GM12878 (cell line): ENCODE data around the gene TRANK1. TPM values are rescaled to one million over a fixed set of nuclear protein-coding genes. Genes with fewer than 3 reads are reported as not detected.

Source experiments
- ATAC-seq: fragments of 200-7000 bp; cut with Tn5 transposase; 3 replicates; pipeline ENCODE4 v1.9.1; 2020; ENCODE audit warnings: mild to moderate bottlenecking, moderate library complexity
- BruUV-seq: library from RNA; stranded (reverse); fragments of 400-500 nt; replicated peaks from 2 replicates; lab custom pipeline; 2021; lab: Mats Ljungman, UMichigan
- CTCF ChIA-PET: fragments of 300-600 bp; sonication (Branson Sonifier 250); formaldehyde crosslinking; extraction: SDS; loops from one replicate; lab custom pipeline; 2021; ENCODE audit warnings: inconsistent platforms; lab: Yijun Ruan, JAX
- POLR2A ChIA-PET: fragments of 350-600 bp; formaldehyde crosslinking; extraction: SDS; loops from one replicate; lab custom pipeline; 2021; ENCODE audit warnings: inconsistent platforms; lab: Charles Lee
- RAD21 ChIA-PET: fragments of 300-600 bp; sonication (Branson Sonifier 250); formaldehyde crosslinking; loops from one replicate; lab custom pipeline; 2023; ENCODE audit warnings: antibody characterized with exemption; ENCODE audit not compliant: unreplicated experiment; lab: Charles Lee
- SMC1A ChIA-PET: fragments of 300-600 bp; sonication (Branson Sonifier 250); formaldehyde crosslinking; loops from one replicate; lab custom pipeline; 2023; ENCODE audit not compliant: unreplicated experiment, uncharacterized antibody; lab: Charles Lee
- DNase-seq: peaks from one replicate; pipeline ENCODE4 v3.0.0-alpha.2; 2011; ENCODE audit warnings: low read depth, low spot score
- FAIRE-seq: peaks from 3 replicates; lab custom pipeline; 2011; peaks lifted over from hg19 to GRCh38; lab: Jason Lieb, UNC
- H2AFZ ChIP-seq: 2 replicates; pipeline ENCODE4 v1.6.0; 2011; ENCODE audit warnings: low read depth, low read length, control low read depth; ENCODE audit not compliant: control insufficient read depth
- H3K27ac ChIP-seq: 2 replicates; pipeline ENCODE4 v1.5.1; 2011; ENCODE audit warnings: control low read depth; ENCODE audit not compliant: control insufficient read depth, insufficient read depth
- H3K27me3 ChIP-seq, 2 experiments: replicated peaks in 1 of 2; 2 replicates each; pipeline versions ENCODE4 v1.6.0 to v1.6.1; 2011; ENCODE audit warnings: low read length in 1 of 2; ENCODE audit not compliant: control insufficient read depth in 2 of 2, insufficient read depth in 2 of 2
- H3K36me3 ChIP-seq, 2 experiments: 2 replicates each; pipeline ENCODE4 v1.5.1; 2011; ENCODE audit warnings: low read length in 1 of 2; ENCODE audit not compliant: control insufficient read depth in 2 of 2, insufficient read depth in 2 of 2
- H3K4me1 ChIP-seq: 2 replicates; pipeline ENCODE4 v1.6.1; 2011; ENCODE audit warnings: mild to moderate bottlenecking, low read length, moderate library complexity, mixed read lengths; ENCODE audit not compliant: control insufficient read depth, insufficient read depth
- H3K4me2 ChIP-seq: 2 replicates; pipeline ENCODE4 v1.6.0; 2011; ENCODE audit warnings: control low read depth; ENCODE audit not compliant: control insufficient read depth, insufficient read depth
- H3K4me3 ChIP-seq: fragments of 200-600 bp; sonication (generic); 2 replicates; pipeline ENCODE4 v1.5.1; 2016
- H3K79me2 ChIP-seq: 2 replicates; pipeline ENCODE4 v1.6.0; 2011; ENCODE audit warnings: low read length; ENCODE audit not compliant: control insufficient read depth, insufficient read depth
- H3K9ac ChIP-seq: 2 replicates; pipeline ENCODE4 v1.8.0; 2011; ENCODE audit warnings: low read length, control low read depth, mixed read lengths; ENCODE audit not compliant: control insufficient read depth, insufficient read depth
- H3K9me3 ChIP-seq: replicated peaks from 3 replicates; pipeline ENCODE4 v1.5.1; 2011; ENCODE audit warnings: mild to moderate bottlenecking, low read length; ENCODE audit not compliant: control insufficient read depth, insufficient read depth
- H4K20me1 ChIP-seq: 2 replicates; pipeline ENCODE4 v1.6.0; 2011; ENCODE audit not compliant: control insufficient read depth, insufficient read depth
- ASH2L ChIP-seq: fragments of 300-600, 200-600 bp; sonication (generic); IDR thresholded peaks from 2 replicates; pipeline ENCODE4 v1.6.1; 2017; ENCODE audit warnings: low read depth, mild to moderate bottlenecking, borderline replicate concordance
- E4F1 ChIP-seq: fragments of 450-650 bp; IDR thresholded peaks from 2 replicates; pipeline ENCODE4 v1.6.1; 2018; ENCODE audit warnings: borderline replicate concordance, mild to moderate bottlenecking; ENCODE audit not compliant: partially characterized antibody
- EZH2 ChIP-seq: IDR thresholded peaks from 2 replicates; pipeline ENCODE4 v1.6.1; 2012; ENCODE audit warnings: low read depth, mild to moderate bottlenecking, control low read depth, inconsistent platforms, low read length, borderline replicate concordance; ENCODE audit not compliant: control insufficient read depth
- IKZF1 ChIP-seq: fragments of 450-650 bp; conservative IDR thresholded peaks from 2 replicates; pipeline ENCODE4 v1.6.1; 2017; ENCODE audit warnings: antibody characterized with exemption, mild to moderate bottlenecking
- MYB ChIP-seq: fragments of 150-350 bp; IDR thresholded peaks from 2 replicates; pipeline ENCODE4 v1.6.1; 2014; ENCODE audit warnings: mild to moderate bottlenecking, low read depth, low read length, borderline replicate concordance
- RB1 ChIP-seq: fragments of 450-650 bp; formaldehyde crosslinking; IDR thresholded peaks from 2 replicates; pipeline ENCODE4 v1.6.1; 2017; ENCODE audit warnings: mild to moderate bottlenecking, borderline replicate concordance
- SUPT20H ChIP-seq: IDR thresholded peaks from 2 replicates; pipeline ENCODE4 v1.6.1; 2011; ENCODE audit warnings: low read depth, mild to moderate bottlenecking, low read length, moderate library complexity, borderline replicate concordance; ENCODE audit not compliant: control insufficient read depth
- YBX1 ChIP-seq: fragments of 450-650 bp; IDR thresholded peaks from 2 replicates; pipeline ENCODE4 v1.6.1; 2016; ENCODE audit warnings: antibody characterized with exemption
- ZNF274 ChIP-seq: IDR thresholded peaks from one replicate; pipeline ENCODE4 v1.8.0; 2011; ENCODE audit not compliant: insufficient read length, insufficient read depth
- WGBS: methylation state at CpG from one replicate; pipeline ENCODE4 v1.1.6; 2016; ENCODE audit warnings: low lambda C conversion rate; ENCODE audit not compliant: insufficient replicate concordance, insufficient coverage; ENCODE audit errors: missing lambda C conversion rate; 5-methylcytosine and 5-hydroxymethylcytosine counted together
- in situ Hi-C: fragments of 300-500 bp; cut with MboI; formaldehyde crosslinking; loops from 9 replicates; pipeline ENCODE4 v1.14.3; 2018; ENCODE audit warnings: mixed read lengths
- intact Hi-C: fragments of 100-400 bp; cut with micrococcal nuclease; formaldehyde crosslinking; loops from one replicate; pipeline ENCODE4 v1.14.2; 2022; ENCODE audit not compliant: unreplicated experiment
- polyA plus RNA-seq, 11 experiments: library from polyadenylated mRNA; depleted of rRNA in 4 of 11; unstranded in 6 of 11; stranded (reverse) in 5 of 11; fragments of >200 nt; fragmentation: Nextera tagmentation in 4 of 11; fragmentation: Illumina TruSeq in 1 of 11; extraction: Ambion mirVana in 4 of 11; extraction: Trizol in 1 of 11; gene quantifications; 1 replicate in 1 of 11; 2 replicates in 10 of 11; pipeline versions ENCODE4 v1.2.1 to v1.2.3, GENCODE V29; 2011 to 2016; ENCODE audit warnings: inconsistent platforms in 2 of 11, missing spikeins in 2 of 11, low read depth in 1 of 11
- total RNA-seq, 4 experiments: library from RNA; depleted of rRNA in 3 of 4; stranded (reverse); fragments of >200 nt in 3 of 4; fragmentation: Illumina TruSeq in 1 of 4; extraction: Trizol in 1 of 4; gene quantifications; 2 replicates each; pipeline versions ENCODE4 v1.2.1 to v1.2.3, GENCODE V29; 2013 to 2021
- TF ChIP-seq, protein P1 (sequence below): fragments of 450-650 bp; IDR thresholded peaks from 2 replicates; pipeline ENCODE4 v1.6.1; 2017; ENCODE audit warnings: mild to moderate bottlenecking, moderate library complexity

TRANK1 gene
- total and polyA plus RNA-seq, 10 of the 15 experiments (the other 5 are each of a cell fraction or from before 2014, with no cell fraction given), result 0.46 to 8.8 (median 1.1) TPM

DNA sequence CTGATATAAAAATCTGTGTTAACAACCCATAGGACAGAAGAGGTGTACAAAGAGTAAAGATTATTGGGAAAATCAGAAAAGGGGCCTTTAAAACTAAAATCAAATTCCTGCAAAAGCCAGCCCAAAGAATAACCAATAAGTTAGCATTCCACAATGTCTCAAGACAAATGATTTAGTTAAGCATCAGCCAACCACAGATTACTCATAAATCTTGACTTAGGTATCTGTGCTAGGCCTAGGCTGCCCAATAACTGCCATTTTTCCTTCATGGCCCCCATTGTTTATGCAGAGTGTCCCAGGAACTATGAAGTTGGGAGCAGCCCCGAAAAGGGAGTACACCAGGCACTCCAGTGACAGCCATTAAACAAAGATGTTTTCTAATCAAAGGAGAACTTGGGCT lies 7.4 kb downstream of the TRANK1 start:
- intact Hi-C loops (no loop called here), in situ Hi-C loops (no loop called here)
- whole genome bisulfite sequencing, result 30% methylated on average over 1 of the region's 1 CpG
- H3K79me2 ChIP-seq, result no peaks in the 10 kb centered on the region
- no peak overlapping the region for H3K4me2 ChIP-seq
- no TSS peak for BruUV-seq
- no peak for ATAC-seq
- no peak for DNase-seq
- ChIA-PET SMC1A (no interaction called here), POLR2A (no interaction called here), RAD21 (no interaction called here), CTCF (interaction anchor here (1.6 kb wide), 1 partner anchor 15 kb away, joined by 3 read pairs; no protein-coding TSS in a partner anchor)
- no peak overlapping the region for H3K27ac ChIP-seq
- H3K9ac ChIP-seq, result no peak overlapping the region
- H3K36me3 ChIP-seq, result no peaks in the 10 kb centered on the region
- H3K4me1 ChIP-seq, result no peaks in the 10 kb centered on the region
- no peak overlapping the region for H2AFZ ChIP-seq
- H4K20me1 ChIP-seq, result no peaks in the 10 kb centered on the region
- TF ChIP-seq E4F1, result no peak
- H3K27me3 ChIP-seq, result no peaks in the 10 kb centered on the region
- H3K9me3 ChIP-seq, result no peaks in the 10 kb centered on the region
- no peak for FAIRE-seq
- H3K4me3 ChIP-seq, result no peak overlapping the region

GRCh38 chr3:36933540-36934296 lies 11.1 kb downstream of the TRANK1 start:
- ATAC-seq (no peak), FAIRE-seq (no peak), DNase-seq (no peak)
- H4K20me1 ChIP-seq, result no peaks in the 10 kb centered on the region
- H3K4me2 ChIP-seq, result no peak overlapping the region
- ChIA-PET POLR2A (no interaction called here), RAD21 (no interaction called here), SMC1A (interaction anchor here (1.3 kb wide), 1 partner anchor 24 kb away, joined by 3 read pairs; no protein-coding TSS in a partner anchor), CTCF (interaction anchor here (0.6 to 1.6 kb wide), 3 partner anchors 23 to 217 kb away, joined by 3 to 6 read pairs (median 3); no protein-coding TSS in a partner anchor)
- no TSS peak for BruUV-seq
- no peak overlapping the region for H2AFZ ChIP-seq
- H3K9me3 ChIP-seq, result no peaks in the 10 kb centered on the region; the same call in 2 of the 3 replicates
- no peaks in the 10 kb centered on the region for H3K27me3 ChIP-seq
- no peaks in the 10 kb centered on the region for H3K4me1 ChIP-seq
- intact Hi-C loops (no loop called here), in situ Hi-C loops (no loop called here)
- H3K9ac ChIP-seq, result no peak overlapping the region
- H3K27ac ChIP-seq, result no peak overlapping the region
- no peaks in the 10 kb centered on the region for H3K36me3 ChIP-seq
- H3K4me3 ChIP-seq, result no peak overlapping the region
- H3K79me2 ChIP-seq, result no peaks in the 10 kb centered on the region
- TF ChIP-seq EZH2, result no peak
- TF ChIP-seq IKZF1, result no peak
- TF ChIP-seq YBX1, result no peak
- TF ChIP-seq ASH2L, result no peak
- TF ChIP-seq RB1, result no peak
- no peak for TF ChIP-seq SUPT20H
- TF ChIP-seq, protein P1, sequence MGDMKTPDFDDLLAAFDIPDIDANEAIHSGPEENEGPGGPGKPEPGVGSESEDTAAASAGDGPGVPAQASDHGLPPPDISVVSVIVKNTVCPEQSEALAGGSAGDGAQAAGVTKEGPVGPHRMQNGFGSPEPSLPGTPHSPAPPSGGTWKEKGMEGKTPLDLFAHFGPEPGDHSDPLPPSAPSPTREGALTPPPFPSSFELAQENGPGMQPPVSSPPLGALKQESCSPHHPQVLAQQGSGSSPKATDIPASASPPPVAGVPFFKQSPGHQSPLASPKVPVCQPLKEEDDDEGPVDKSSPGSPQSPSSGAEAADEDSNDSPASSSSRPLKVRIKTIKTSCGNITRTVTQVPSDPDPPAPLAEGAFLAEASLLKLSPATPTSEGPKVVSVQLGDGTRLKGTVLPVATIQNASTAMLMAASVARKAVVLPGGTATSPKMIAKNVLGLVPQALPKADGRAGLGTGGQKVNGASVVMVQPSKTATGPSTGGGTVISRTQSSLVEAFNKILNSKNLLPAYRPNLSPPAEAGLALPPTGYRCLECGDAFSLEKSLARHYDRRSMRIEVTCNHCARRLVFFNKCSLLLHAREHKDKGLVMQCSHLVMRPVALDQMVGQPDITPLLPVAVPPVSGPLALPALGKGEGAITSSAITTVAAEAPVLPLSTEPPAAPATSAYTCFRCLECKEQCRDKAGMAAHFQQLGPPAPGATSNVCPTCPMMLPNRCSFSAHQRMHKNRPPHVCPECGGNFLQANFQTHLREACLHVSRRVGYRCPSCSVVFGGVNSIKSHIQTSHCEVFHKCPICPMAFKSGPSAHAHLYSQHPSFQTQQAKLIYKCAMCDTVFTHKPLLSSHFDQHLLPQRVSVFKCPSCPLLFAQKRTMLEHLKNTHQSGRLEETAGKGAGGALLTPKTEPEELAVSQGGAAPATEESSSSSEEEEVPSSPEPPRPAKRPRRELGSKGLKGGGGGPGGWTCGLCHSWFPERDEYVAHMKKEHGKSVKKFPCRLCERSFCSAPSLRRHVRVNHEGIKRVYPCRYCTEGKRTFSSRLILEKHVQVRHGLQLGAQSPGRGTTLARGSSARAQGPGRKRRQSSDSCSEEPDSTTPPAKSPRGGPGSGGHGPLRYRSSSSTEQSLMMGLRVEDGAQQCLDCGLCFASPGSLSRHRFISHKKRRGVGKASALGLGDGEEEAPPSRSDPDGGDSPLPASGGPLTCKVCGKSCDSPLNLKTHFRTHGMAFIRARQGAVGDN, result no peak
- no peak for TF ChIP-seq MYB
- no peak for TF ChIP-seq ZNF274
